ENCODE measurements around the gene PSMD8. TPM values are rescaled to one million over a fixed set of nuclear protein-coding genes. Genes with fewer than 3 reads are reported as not detected.
A peak's percentile ranks its signal among the peaks of the same experiment; 100 is the strongest.

PSMD8 gene
- polyA plus RNA-seq, 1 experiment = 287 TPM

DNA sequence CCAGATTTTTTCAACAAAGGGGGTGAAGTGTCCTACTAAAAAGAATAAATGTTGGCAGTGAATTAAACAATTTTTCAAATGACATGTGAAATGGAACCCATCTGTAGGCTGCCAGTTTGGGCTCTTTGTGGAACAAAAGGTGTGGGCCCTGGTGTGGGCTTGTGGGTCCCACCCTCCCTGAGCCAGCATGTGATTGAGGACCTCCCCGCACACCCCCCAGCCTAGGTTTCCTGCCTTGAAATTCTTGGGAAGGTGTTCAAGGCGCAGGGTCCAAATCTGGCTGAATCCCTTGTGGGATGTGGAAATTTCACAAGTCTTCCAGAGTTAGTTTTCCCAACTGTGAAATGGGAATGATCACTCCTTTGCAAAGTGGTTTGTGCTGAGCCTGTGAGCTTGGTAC is 9.4 kb downstream of the PSMD8 start:
- ChIA-PET CTCF (interaction anchor here (0.9 to 2.1 kb wide), 4 partner anchors 8 to 149 kb away, joined by 3 to 10 read pairs (median 7); partner anchors contain the start of gene PSMD8), POLR2A (no interaction called here)
- H3K27me3 ChIP-seq (ENCODE audit: control insufficient read depth, insufficient read depth, low read length) = no peaks in the 10 kb centered on the region
- H3K4me3 ChIP-seq (ENCODE audit: low read depth, low read length) = no peak overlapping the region
- H3K9me3 ChIP-seq (ENCODE audit: control insufficient read depth, insufficient read depth, low read length) = peaks cover 4% of the 10 kb centered on the region; the same call in 1 of the 2 replicates
- no peak for DNase-seq (ENCODE audit: low read depth, low spot score)
- no peak overlapping the region for H3K27ac ChIP-seq (ENCODE audit: low read depth, low read length)
- no peak for TF ChIP-seq CTCF (IDR thresholded peaks at IDR 0.05; ENCODE audit: low read depth, low read length)

GRCh38 chr19:38384209-38385027 is 10.0 kb downstream of the PSMD8 start:
- DNase-seq (ENCODE audit: low read depth, low spot score) = no peak
- no peak overlapping the region for H3K4me3 ChIP-seq (ENCODE audit: low read depth, low read length)
- TF ChIP-seq CTCF (IDR thresholded peaks at IDR 0.05; ENCODE audit: low read depth, low read length) = peak; percentile 57
- H3K9me3 ChIP-seq (ENCODE audit: control insufficient read depth, insufficient read depth, low read length) = peaks cover 4% of the 10 kb centered on the region; the same call in 1 of the 2 replicates
- ChIA-PET CTCF (interaction anchor here (0.9 to 2.1 kb wide), 6 partner anchors 8 to 242 kb away, joined by 3 to 10 read pairs (median 4); partner anchors contain the start of gene PSMD8), POLR2A (no interaction called here)
- no peaks in the 10 kb centered on the region for H3K27me3 ChIP-seq (ENCODE audit: control insufficient read depth, insufficient read depth, low read length)
- peak overlapping the region; percentile 21 for H3K27ac ChIP-seq (ENCODE audit: low read depth, low read length)

- Histone ChIP-seq H3K4me3 (ENCODE audit: low read depth, low read length) (no peak overlapping the region), H3K27ac (ENCODE audit: low read depth, low read length) (peak overlapping the region; percentile 21), H3K9me3 (ENCODE audit: control insufficient read depth, insufficient read depth, low read length) (peaks cover 4% of the 10 kb centered on the region; the same call in 1 of the 2 replicates), H3K27me3 (ENCODE audit: control insufficient read depth, insufficient read depth, low read length) (no peaks in the 10 kb centered on the region)
- no peak for TF ChIP-seq CTCF (IDR thresholded peaks at IDR 0.05; ENCODE audit: low read depth, low read length)
- POLR2A ChIA-PET = no interaction called here
- CTCF ChIA-PET = interaction anchor here (0.5 to 2.1 kb wide), 6 partner anchors 11 to 448 kb away, joined by 3 to 10 read pairs (median 3); partner anchors contain the start of gene PSMD8
- DNase-seq (ENCODE audit: low read depth, low spot score) = no peak
Measured at GRCh38 chr19:38385057-38385803, 10.9 kb downstream of the PSMD8 start.

DNA sequence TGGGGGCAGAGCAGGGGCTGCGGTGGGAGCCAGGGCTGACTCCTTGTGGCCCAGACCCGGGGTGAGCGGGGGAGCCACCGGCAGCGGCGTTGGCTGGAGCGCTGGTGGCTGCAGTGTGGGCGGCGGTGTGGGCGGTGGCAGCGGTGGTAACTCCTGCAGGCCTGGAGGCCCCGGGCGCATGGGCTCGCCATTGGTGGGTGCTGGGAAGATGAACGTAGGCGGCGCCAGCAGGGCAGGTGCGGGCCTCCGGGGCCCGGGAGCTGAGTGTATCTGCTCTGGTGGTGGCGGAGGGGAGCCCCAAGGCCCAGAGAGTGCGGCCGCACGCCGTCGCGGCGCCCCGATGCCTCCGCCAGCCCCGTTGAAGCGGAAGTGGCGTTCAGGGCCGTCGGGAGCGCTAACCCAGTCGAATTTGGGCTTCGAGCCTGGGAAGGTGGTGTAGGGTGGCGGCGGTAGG is 11.5 kb downstream of the PSMD8 start:
- H3K27ac ChIP-seq (ENCODE audit: low read depth, low read length) = no peak overlapping the region
- H3K27me3 ChIP-seq (ENCODE audit: control insufficient read depth, insufficient read depth, low read length) = no peaks in the 10 kb centered on the region
- POLR2A ChIA-PET = interaction anchor here (0.6 kb wide), 1 partner anchor 357 kb away, joined by 8 read pairs; no protein-coding TSS in a partner anchor
- CTCF ChIA-PET = interaction anchor here (0.9 kb wide), 1 partner anchor 142 kb away, joined by 3 read pairs; no protein-coding TSS in a partner anchor
- peaks cover 4% of the 10 kb centered on the region; the same call in 1 of the 2 replicates for H3K9me3 ChIP-seq (ENCODE audit: control insufficient read depth, insufficient read depth, low read length)
- no peak for DNase-seq (ENCODE audit: low read depth, low spot score)
- TF ChIP-seq CTCF (IDR thresholded peaks at IDR 0.05; ENCODE audit: low read depth, low read length) = no peak
- H3K4me3 ChIP-seq (ENCODE audit: low read depth, low read length) = no peak overlapping the region
